Measurements from ENCODE around the gene CNKSR1. TPM values are rescaled to one million over a fixed set of nuclear protein-coding genes. Genes with fewer than 3 reads are reported as not detected.

The CNKSR1 gene
- total RNA-seq, 6 experiments from 2014 or later, result 0.19 to 0.57 (median 0.33) TPM

GRCh38 chr1:26158271-26158907, 18.9 kb upstream of the CNKSR1 start:
- H3K9me3 Mint-ChIP-seq, result no peaks in the 10 kb centered on the region

GRCh38 chr1:26158908-26159742, 18.2 kb upstream of the CNKSR1 start, which contains the start of gene FAM110D:
Gene FAM110D (plus strand): TSS chr1:26159079. CDS start chr1:26161292, 2,213 bp downstream.
- TF ChIP-seq, protein P1, sequence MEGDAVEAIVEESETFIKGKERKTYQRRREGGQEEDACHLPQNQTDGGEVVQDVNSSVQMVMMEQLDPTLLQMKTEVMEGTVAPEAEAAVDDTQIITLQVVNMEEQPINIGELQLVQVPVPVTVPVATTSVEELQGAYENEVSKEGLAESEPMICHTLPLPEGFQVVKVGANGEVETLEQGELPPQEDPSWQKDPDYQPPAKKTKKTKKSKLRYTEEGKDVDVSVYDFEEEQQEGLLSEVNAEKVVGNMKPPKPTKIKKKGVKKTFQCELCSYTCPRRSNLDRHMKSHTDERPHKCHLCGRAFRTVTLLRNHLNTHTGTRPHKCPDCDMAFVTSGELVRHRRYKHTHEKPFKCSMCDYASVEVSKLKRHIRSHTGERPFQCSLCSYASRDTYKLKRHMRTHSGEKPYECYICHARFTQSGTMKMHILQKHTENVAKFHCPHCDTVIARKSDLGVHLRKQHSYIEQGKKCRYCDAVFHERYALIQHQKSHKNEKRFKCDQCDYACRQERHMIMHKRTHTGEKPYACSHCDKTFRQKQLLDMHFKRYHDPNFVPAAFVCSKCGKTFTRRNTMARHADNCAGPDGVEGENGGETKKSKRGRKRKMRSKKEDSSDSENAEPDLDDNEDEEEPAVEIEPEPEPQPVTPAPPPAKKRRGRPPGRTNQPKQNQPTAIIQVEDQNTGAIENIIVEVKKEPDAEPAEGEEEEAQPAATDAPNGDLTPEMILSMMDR (IDR thresholded peaks at IDR 0.05), result no peak

More at GRCh38 chr1:26158271-26158907, 18.9 kb upstream of the CNKSR1 start:
- H3K4me1 Mint-ChIP-seq (ENCODE audit: low read depth), result peaks cover 5% of the 10 kb centered on the region; the same call in 1 of the 2 replicates
- H3K4me3 Mint-ChIP-seq, result no peak overlapping the region
- H3K27me3 Mint-ChIP-seq (ENCODE audit: insufficient read depth), result peaks cover 37% of the 10 kb centered on the region
- no peak overlapping the region for H3K27ac Mint-ChIP-seq
- TF ChIP-seq, protein P1 (IDR thresholded peaks at IDR 0.05), result no peak
- DNase-seq, result no peak
- H3K36me3 Mint-ChIP-seq (ENCODE audit: low read depth), result no peaks in the 10 kb centered on the region

GRCh38 chr1:26159743-26160039, 17.6 kb upstream of the CNKSR1 start:
- no peaks in the 10 kb centered on the region for H3K36me3 Mint-ChIP-seq (ENCODE audit: low read depth)
- no peak overlapping the region for H3K4me3 Mint-ChIP-seq
- TF ChIP-seq, protein P1 (IDR thresholded peaks at IDR 0.05), result no peak
- H3K4me1 Mint-ChIP-seq (ENCODE audit: low read depth), result peaks cover 5% of the 10 kb centered on the region; the same call in 1 of the 2 replicates
- peaks cover 31% of the 10 kb centered on the region for H3K27me3 Mint-ChIP-seq (ENCODE audit: insufficient read depth)
- DNase-seq, result no peak
- H3K27ac Mint-ChIP-seq, result no peak overlapping the region
- no peaks in the 10 kb centered on the region for H3K9me3 Mint-ChIP-seq

More at GRCh38 chr1:26158908-26159742, 18.2 kb upstream of the CNKSR1 start, which contains the start of gene FAM110D:
- no peak for DNase-seq
- Mint-ChIP-seq H3K9me3 (no peaks in the 10 kb centered on the region), H3K36me3 (ENCODE audit: low read depth) (no peaks in the 10 kb centered on the region), H3K4me1 (ENCODE audit: low read depth) (peaks cover 5% of the 10 kb centered on the region; the same call in 1 of the 2 replicates), H3K27ac (no peak within 1 kb of the TSS), H3K27me3 (ENCODE audit: insufficient read depth) (peaks cover 33% of the 10 kb centered on the region), H3K4me3 (no peak within 1 kb of the TSS)

GRCh38 chr1:26160527-26161414, 16.5 kb upstream of the CNKSR1 start:
- Mint-ChIP-seq H3K4me3 (no peak overlapping the region), H3K4me1 (ENCODE audit: low read depth) (peaks cover 5% of the 10 kb centered on the region; the same call in 1 of the 2 replicates), H3K9me3 (no peaks in the 10 kb centered on the region), H3K36me3 (ENCODE audit: low read depth) (no peaks in the 10 kb centered on the region), H3K27ac (no peak overlapping the region), H3K27me3 (ENCODE audit: insufficient read depth) (peaks cover 28% of the 10 kb centered on the region)
- TF ChIP-seq, protein P1 (IDR thresholded peaks at IDR 0.05), result no peak
- no peak for DNase-seq
